ENCODE results near the gene SCAMP2. TPM values are rescaled to one million over a fixed set of nuclear protein-coding genes. Genes with fewer than 3 reads are reported as not detected.

The SCAMP2 gene
- total RNA-seq, 1 experiment from 2014 or later = 121 TPM

DNA sequence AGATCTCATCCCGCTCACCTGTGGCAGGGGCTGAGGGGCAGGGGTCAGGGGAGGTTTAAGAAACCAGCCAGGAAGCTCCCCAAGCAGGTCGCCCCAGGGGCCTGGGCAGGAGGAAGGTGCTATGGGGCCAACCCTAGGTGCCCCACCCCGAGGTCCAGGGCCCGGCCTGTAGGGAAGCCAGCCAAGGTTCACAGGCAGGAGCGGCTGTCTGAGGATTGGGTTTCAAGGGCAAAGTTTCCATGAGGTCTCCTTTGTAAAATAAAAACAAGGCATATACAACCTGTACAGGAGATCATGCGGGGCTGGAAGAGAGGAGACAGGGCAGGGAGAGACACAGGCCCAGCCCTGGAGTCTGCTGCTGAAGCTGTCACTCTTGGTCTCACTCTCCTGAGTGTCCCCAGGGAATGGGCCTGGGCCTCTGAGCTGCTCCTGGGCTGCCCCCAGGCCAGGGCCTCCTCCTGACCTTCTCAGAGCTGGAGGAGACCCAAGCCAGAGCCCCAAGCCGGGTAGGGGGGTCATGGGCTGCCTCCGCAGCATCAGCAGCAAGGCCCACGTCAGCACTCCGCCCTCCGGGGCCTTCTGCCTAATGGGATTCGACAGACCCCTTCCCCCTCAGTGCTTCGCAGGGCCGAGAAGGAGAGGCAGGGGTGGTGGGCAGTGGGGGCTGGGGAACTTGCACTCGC is 41.2 kb downstream of the SCAMP2 start:
- POLR2A ChIA-PET = no interaction called here
- intact Hi-C loops (cut with micrococcal nuclease; ENCODE audit: unreplicated experiment) (loop anchor here (10.0 kb wide), 1 partner anchor 57 kb away; no protein-coding TSS in a partner anchor), in situ Hi-C loops (cut with HindIII; ENCODE audit: low pct_unique_long_range_greater_than_20kb, low sequenced_read_pairs) (no loop called here)
- no peak overlapping the region for H3K27ac ChIP-seq (ENCODE audit: low read length)
- ATAC-seq (no peak), DNase-seq (ENCODE audit: low read depth, low spot score) (no peak)
- no TSS peak for BruUV-seq (replicated peaks)
- H3K36me3 ChIP-seq (ENCODE audit: control insufficient read depth, insufficient read depth, low read length) = no peaks in the 10 kb centered on the region; the same call in 1 of the 2 replicates
- H3K9me3 ChIP-seq (ENCODE audit: control insufficient read depth, insufficient read depth, low read depth, low read length) = no peaks in the 10 kb centered on the region
- no peak overlapping the region for H3K4me3 ChIP-seq (ENCODE audit: low read depth in 2 of 2, low read length in 2 of 2)
- no peaks in the 10 kb centered on the region; the same call in 1 of the 2 replicates for H3K4me1 ChIP-seq (ENCODE audit: control insufficient read depth, insufficient read depth, low read length)
- TF ChIP-seq TCF7L2 (IDR thresholded peaks at IDR 0.05; ENCODE audit: low read depth, low read length) (no peak), SIN3A (IDR thresholded peaks at IDR 0.05; ENCODE audit: borderline replicate concordance, insufficient read depth, low read depth, low read length) (no peak), POLR2AphosphoS5 (IDR thresholded peaks at IDR 0.05; ENCODE audit: low read depth, low read length) (no peak), CTCF (IDR thresholded peaks at IDR 0.05) (no peak), REST (IDR thresholded peaks at IDR 0.05; ENCODE audit: insufficient read depth in 1 of 2, low read depth in 2 of 2, low read length in 1 of 2) (no peak)
- no peaks in the 10 kb centered on the region for H3K27me3 ChIP-seq (ENCODE audit: control insufficient read depth, insufficient read depth, low read length)
- CTCF ChIA-PET = interaction anchor here (0.6 kb wide), 1 partner anchor 279 kb away, joined by 3 read pairs; no protein-coding TSS in a partner anchor

- no peak for TF ChIP-seq REST (IDR thresholded peaks at IDR 0.05; ENCODE audit: insufficient read depth in 1 of 2, low read depth in 2 of 2, low read length in 1 of 2)
- no peak for TF ChIP-seq SIN3A (IDR thresholded peaks at IDR 0.05; ENCODE audit: borderline replicate concordance, insufficient read depth, low read depth, low read length)
- no peak for TF ChIP-seq CTCF (IDR thresholded peaks at IDR 0.05)
- TF ChIP-seq TCF7L2 (IDR thresholded peaks at IDR 0.05; ENCODE audit: low read depth, low read length) = no peak
- TF ChIP-seq POLR2AphosphoS5 (IDR thresholded peaks at IDR 0.05; ENCODE audit: low read depth, low read length) = no peak
- ChIA-PET CTCF (interaction anchor here (0.5 kb wide), 1 partner anchor 394 kb away, joined by 4 read pairs; no protein-coding TSS in a partner anchor), POLR2A (no interaction called here)
- Histone ChIP-seq H3K36me3 (ENCODE audit: control insufficient read depth, insufficient read depth, low read length) (no peaks in the 10 kb centered on the region; the same call in 1 of the 2 replicates), H3K4me1 (ENCODE audit: control insufficient read depth, insufficient read depth, low read length) (no peaks in the 10 kb centered on the region; the same call in 1 of the 2 replicates), H3K4me3 (ENCODE audit: low read depth in 2 of 2, low read length in 2 of 2) (no peak overlapping the region), H3K27ac (ENCODE audit: low read length) (no peak overlapping the region), H3K27me3 (ENCODE audit: control insufficient read depth, insufficient read depth, low read length) (no peaks in the 10 kb centered on the region; the same call in 1 of the 2 replicates), H3K9me3 (ENCODE audit: control insufficient read depth, insufficient read depth, low read depth, low read length) (no peaks in the 10 kb centered on the region)
- no peak for ATAC-seq
- intact Hi-C loops (cut with micrococcal nuclease; ENCODE audit: unreplicated experiment) = loop anchor here (10.0 kb wide), 1 partner anchor 56 kb away; no protein-coding TSS in a partner anchor
- no TSS peak for BruUV-seq (replicated peaks)
- DNase-seq (ENCODE audit: low read depth, low spot score) = no peak
- in situ Hi-C loops (cut with HindIII; ENCODE audit: low pct_unique_long_range_greater_than_20kb, low sequenced_read_pairs) = no loop called here
Observed at GRCh38 chr15:74830868-74831267, 42.3 kb downstream of the SCAMP2 start.
